A673 (cell line): ENCODE results near the gene SLC25A43. TPM values are rescaled to one million over a fixed set of nuclear protein-coding genes. Genes with fewer than 3 reads are reported as not detected.

Experiments
- BruUV-seq: library from RNA; stranded (reverse); fragments of 400-500 nt; replicated peaks from 2 replicates; lab custom pipeline; 2021; lab: Mats Ljungman, UMichigan
- CTCF ChIA-PET: fragments of 300-600 bp; sonication (Branson Sonifier 250); formaldehyde crosslinking; loops from one replicate; lab custom pipeline; 2022; ENCODE audit warnings: antibody characterized with exemption; lab: Charles Lee
- POLR2A ChIA-PET: fragments of 300-600 bp; sonication (Branson Sonifier 250); formaldehyde crosslinking; loops from one replicate; lab custom pipeline; 2022; ENCODE audit warnings: antibody characterized with exemption; ENCODE audit not compliant: low non-redundant PET; lab: Charles Lee
- DNase-seq: peaks from one replicate; pipeline ENCODE4 v3.0.0-alpha.2; 2015; ENCODE audit warnings: low spot score
- H3K27ac ChIP-seq: fragments of 200-600 bp; sonication (generic); 2 replicates; pipeline ENCODE4 v1.5.1; 2016; ENCODE audit warnings: mixed run types, low read depth, mild to moderate bottlenecking, mixed read lengths, antibody characterized with exemption, low read length; ENCODE audit not compliant: poor library complexity, severe bottlenecking
- H3K27me3 ChIP-seq: fragments of 200-600 bp; sonication (generic); replicated peaks from 2 replicates; pipeline ENCODE4 v1.6.1; 2017; ENCODE audit warnings: mixed run types, low read depth, mild to moderate bottlenecking, mixed read lengths, antibody characterized with exemption, low read length; ENCODE audit not compliant: insufficient read depth, poor library complexity
- H3K36me3 ChIP-seq: fragments of 200-600 bp; sonication (generic); 2 replicates; pipeline ENCODE4 v1.6.1; 2016; ENCODE audit warnings: mixed run types, mild to moderate bottlenecking, mixed read lengths, antibody characterized with exemption, low read length; ENCODE audit not compliant: insufficient read depth, poor library complexity, severe bottlenecking
- H3K4me1 ChIP-seq: fragments of 200-600 bp; sonication (generic); 2 replicates; pipeline ENCODE4 v1.6.1; 2017; ENCODE audit warnings: mixed run types, mild to moderate bottlenecking, mixed read lengths, antibody characterized with exemption, low read length; ENCODE audit not compliant: insufficient read depth, poor library complexity, severe bottlenecking
- H3K4me3 ChIP-seq: fragments of 200-600 bp; sonication (generic); 2 replicates; pipeline ENCODE4 v1.5.1; 2016; ENCODE audit warnings: low read depth, mixed run types, mild to moderate bottlenecking, mixed read lengths, low read length; ENCODE audit not compliant: poor library complexity, severe bottlenecking
- H3K9me3 ChIP-seq: fragments of 200-600 bp; sonication (generic); 2 replicates; pipeline ENCODE4 v1.6.1; 2016; ENCODE audit warnings: mixed run types, low read depth, mild to moderate bottlenecking, mixed read lengths, antibody characterized with exemption, low read length; ENCODE audit not compliant: poor library complexity, severe bottlenecking
- CTCF ChIP-seq: fragments of 300-800, 200-600 bp; sonication (generic); conservative IDR thresholded peaks from 2 replicates; pipeline ENCODE4 v1.5.1; 2017; ENCODE audit warnings: low read depth, mild to moderate bottlenecking, antibody characterized with exemption, low read length, moderate library complexity, mixed read lengths
- EZH2 ChIP-seq: fragments of 200-600 bp; sonication (generic); IDR thresholded peaks from 2 replicates; pipeline ENCODE4 v1.6.1; 2017; ENCODE audit warnings: borderline replicate concordance, low read depth, mild to moderate bottlenecking, mixed read lengths, antibody characterized with exemption, low read length; ENCODE audit not compliant: poor library complexity, severe bottlenecking
- intact Hi-C: fragments of 100-400 bp; cut with micrococcal nuclease; formaldehyde crosslinking; loops from one replicate; pipeline ENCODE4 v1.10.0; 2022; ENCODE audit not compliant: unreplicated experiment
- total RNA-seq: library from RNA; stranded (reverse); gene quantifications from 2 replicates; pipeline ENCODE4 v1.2.3, GENCODE V29; 2021

Gene SLC25A43
- total RNA-seq, 1 experiment from 2014 or later, result 0.34 TPM

- POLR2A ChIA-PET, result no interaction called here
Measured at GRCh38 chrX:119495734-119496726, 96.9 kb downstream of the SLC25A43 start.

GRCh38 chrX:119497185-119497584, 98.0 kb downstream of the SLC25A43 start:
- no TSS peak for BruUV-seq
- TF ChIP-seq EZH2, result no peak
- TF ChIP-seq CTCF, result no peak
- no peaks in the 10 kb centered on the region for H3K9me3 ChIP-seq
- no peak overlapping the region for H3K4me3 ChIP-seq
- H3K27ac ChIP-seq, result no peak overlapping the region
- no peak for DNase-seq
- H3K36me3 ChIP-seq, result no peaks in the 10 kb centered on the region
- no peaks in the 10 kb centered on the region for H3K27me3 ChIP-seq
- intact Hi-C loops, result no loop called here
- POLR2A ChIA-PET, result no interaction called here
- CTCF ChIA-PET, result no interaction called here
- no peaks in the 10 kb centered on the region for H3K4me1 ChIP-seq

More at GRCh38 chrX:119495734-119496726, 96.9 kb downstream of the SLC25A43 start:
- DNase-seq, result no peak
- CTCF ChIA-PET, result no interaction called here
- Histone ChIP-seq H3K4me3 (no peak overlapping the region), H3K27me3 (no peaks in the 10 kb centered on the region), H3K27ac (no peak overlapping the region), H3K4me1 (no peaks in the 10 kb centered on the region), H3K9me3 (no peaks in the 10 kb centered on the region), H3K36me3 (no peaks in the 10 kb centered on the region)
- BruUV-seq, result no TSS peak
- TF ChIP-seq CTCF (no peak), EZH2 (no peak)
- intact Hi-C loops, result no loop called here

GRCh38 chrX:119500061-119500800, 101.1 kb downstream of the SLC25A43 start:
- H3K27ac ChIP-seq, result no peak overlapping the region
- H3K4me1 ChIP-seq, result no peaks in the 10 kb centered on the region
- ChIA-PET POLR2A (no interaction called here), CTCF (no interaction called here)
- no TSS peak for BruUV-seq
- TF ChIP-seq CTCF, result no peak
- TF ChIP-seq EZH2, result no peak
- no peaks in the 10 kb centered on the region for H3K36me3 ChIP-seq
- H3K4me3 ChIP-seq, result no peak overlapping the region
- no peaks in the 10 kb centered on the region for H3K27me3 ChIP-seq
- H3K9me3 ChIP-seq, result no peaks in the 10 kb centered on the region
- intact Hi-C loops, result no loop called here
- no peak for DNase-seq
